HG03439 (cell line): ENCODE data around the gene FOXJ3.
"Not testable (repeated sequence)": the region's sequence is repeated elsewhere in the genome, so short reads cannot be mapped to it uniquely, and the experiment has no call there.

Experiments
- ATAC-seq: cut with Tn5 transposase; IDR thresholded peaks from one replicate; pipeline ENCODE4 v1.9.1; 2021; ENCODE audit warnings: mild to moderate bottlenecking, moderate library complexity; ENCODE audit not compliant: unreplicated experiment

The FOXJ3 gene

GRCh38 chr1:42259059-42259738 lies 75.8 kb downstream of the FOXJ3 start:
- ATAC-seq: no peak

DNA sequence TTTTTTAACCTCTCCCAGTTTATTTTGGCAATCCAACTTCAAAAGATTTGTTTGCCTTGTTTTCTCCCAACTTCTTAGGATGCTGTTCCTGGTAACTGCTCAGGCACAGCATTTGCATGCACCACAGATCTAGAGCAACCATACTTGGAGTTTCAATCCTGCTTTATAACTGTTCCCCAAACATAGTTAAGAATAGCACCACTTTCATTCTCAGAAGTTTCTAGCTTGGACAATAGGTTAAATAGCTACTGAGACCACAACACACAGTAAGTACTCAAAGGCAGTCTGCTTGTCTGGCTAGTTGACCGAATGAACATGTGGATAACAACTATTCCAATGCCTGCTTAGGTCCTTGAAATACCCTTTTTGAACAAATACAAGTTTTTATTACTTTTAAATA lies 76.8 kb downstream of the FOXJ3 start:
- ATAC-seq: no peak

DNA sequence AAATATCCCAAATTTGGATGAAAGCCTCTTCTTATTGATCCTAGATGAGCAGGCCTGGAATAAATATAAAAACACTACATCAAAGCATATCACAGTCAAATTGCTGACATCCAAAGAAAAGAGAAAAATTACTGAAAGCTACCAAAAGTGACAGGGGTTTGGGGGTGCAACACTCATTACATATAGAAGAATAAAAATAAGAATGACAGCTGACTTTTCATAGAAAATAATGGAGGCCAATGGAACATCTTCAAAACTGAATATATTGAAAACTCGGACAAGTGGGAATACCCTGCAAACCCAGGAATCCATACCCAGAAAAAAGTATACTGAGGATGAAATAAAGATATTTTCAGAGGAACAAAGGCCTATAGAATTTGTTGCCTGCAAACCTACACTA lies 84.0 kb downstream of the FOXJ3 start:
- ATAC-seq: no peak

GRCh38 chr1:42250164-42250563 lies 84.9 kb downstream of the FOXJ3 start:
- ATAC-seq: no peak

DNA sequence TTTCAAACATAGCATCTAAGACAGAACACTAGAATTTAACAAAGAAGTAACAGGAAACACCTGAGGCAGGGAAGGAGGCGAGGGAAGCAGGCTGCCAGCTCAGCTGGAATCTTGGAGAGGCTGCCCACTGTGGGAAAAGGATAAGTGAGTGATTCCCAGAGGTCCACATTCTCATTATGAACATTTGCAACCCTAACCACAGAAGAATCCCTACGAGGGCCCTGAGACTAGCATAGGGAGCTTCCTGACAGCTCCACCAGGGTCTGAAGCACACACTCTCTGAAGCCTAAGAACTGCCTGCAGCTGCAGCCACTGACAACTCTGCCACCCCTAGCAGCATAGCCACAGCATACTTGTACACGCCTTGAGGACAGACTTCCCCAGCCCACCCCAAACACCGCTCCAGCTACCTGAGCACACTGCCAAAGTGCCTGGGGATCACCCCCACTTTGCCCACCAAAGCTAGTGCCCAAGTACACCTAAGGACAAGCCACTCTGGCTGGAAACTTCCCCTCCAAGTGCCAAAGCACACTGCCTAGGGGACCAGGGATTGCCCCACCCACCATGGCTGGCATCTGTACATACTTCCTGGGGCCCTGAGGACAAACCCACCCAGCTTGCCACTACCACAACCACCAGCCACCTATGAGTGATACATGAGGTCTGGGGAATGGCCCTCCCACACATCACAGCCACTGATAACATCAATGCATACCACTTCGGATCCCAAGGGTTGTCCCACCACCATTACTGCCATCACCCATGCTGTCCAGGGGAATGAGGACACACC lies 93.9 kb downstream of the FOXJ3 start:
- no peak for ATAC-seq

GRCh38 chr1:42239555-42239954 lies 95.5 kb downstream of the FOXJ3 start:
- ATAC-seq: no peak

- ATAC-seq: no peak
Observed at GRCh38 chr1:42239041-42239440, 96.0 kb downstream of the FOXJ3 start.

GRCh38 chr1:42231253-42231652 lies 103.8 kb downstream of the FOXJ3 start:
- ATAC-seq: no peak

- ATAC-seq: no peak
Observed at GRCh38 chr1:42228938-42229337, 106.1 kb downstream of the FOXJ3 start.

DNA sequence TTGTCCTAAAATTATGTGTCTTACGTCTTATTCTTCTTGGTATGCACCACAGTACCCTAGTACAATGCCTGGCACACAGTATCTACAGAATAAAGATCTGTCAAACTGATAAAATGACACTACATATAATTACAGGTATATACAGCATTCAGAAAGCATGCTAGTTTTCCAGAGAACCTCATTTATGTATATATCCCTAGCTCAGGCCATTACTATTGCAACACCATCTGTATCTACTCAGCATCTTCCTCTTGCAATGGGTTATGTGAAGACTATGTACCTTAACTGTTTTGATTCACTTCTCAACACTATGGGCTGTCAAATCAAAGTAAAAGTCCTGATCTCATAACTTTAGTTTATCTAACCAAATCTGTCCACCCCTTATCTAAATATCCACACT lies 112.0 kb downstream of the FOXJ3 start:
- no peak for ATAC-seq

GRCh38 chr1:42221952-42222606 lies 113.0 kb downstream of the FOXJ3 start:
- no peak for ATAC-seq

DNA sequence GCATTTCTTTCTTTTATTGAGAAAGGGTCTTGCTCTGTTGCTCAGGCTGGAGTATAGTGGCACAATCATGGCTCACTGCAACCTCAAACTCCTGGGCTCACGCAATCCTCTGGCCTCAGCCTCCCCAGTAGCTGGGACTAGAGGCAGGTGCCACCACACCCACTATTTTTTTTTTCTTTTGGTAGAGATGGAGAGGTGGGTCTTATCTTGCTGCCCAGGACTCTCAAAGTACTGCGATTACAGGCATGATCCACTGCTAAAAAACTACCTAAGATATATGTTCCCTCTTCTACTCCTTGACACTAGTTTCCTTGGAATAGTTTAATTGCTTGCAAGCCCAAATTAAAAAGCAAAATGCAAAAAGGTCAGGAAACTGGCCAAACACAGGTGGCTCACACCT lies 113.6 kb downstream of the FOXJ3 start:
- ATAC-seq: no peak

- no peak for ATAC-seq
Observed at GRCh38 chr1:42219627-42220026, 115.4 kb downstream of the FOXJ3 start.

DNA sequence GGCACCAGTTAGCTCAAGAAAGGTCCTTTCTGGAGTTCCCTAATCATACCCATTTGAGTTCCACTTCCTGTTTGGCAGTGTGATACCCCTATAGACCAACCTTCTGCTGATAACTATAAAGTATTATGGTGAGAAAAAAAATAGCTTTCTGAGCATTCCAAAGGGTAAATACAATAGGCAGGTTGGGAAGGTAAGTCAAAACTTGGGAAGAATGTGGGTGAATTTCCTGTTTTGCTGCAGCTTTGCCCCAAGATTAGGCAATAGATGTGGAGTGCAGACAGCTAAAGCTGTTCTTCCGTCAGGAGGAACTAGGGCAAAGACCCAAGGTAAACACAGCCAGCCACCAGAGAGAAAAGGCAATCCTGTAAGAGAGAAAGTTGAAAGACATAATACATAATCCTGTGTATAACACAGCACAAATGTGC lies 120.6 kb downstream of the FOXJ3 start:
- ATAC-seq: no peak

GRCh38 chr1:42211224-42211623 lies 123.8 kb downstream of the FOXJ3 start:
- ATAC-seq: no peak

GRCh38 chr1:42210421-42211133 lies 124.5 kb downstream of the FOXJ3 start:
- no peak for ATAC-seq

DNA sequence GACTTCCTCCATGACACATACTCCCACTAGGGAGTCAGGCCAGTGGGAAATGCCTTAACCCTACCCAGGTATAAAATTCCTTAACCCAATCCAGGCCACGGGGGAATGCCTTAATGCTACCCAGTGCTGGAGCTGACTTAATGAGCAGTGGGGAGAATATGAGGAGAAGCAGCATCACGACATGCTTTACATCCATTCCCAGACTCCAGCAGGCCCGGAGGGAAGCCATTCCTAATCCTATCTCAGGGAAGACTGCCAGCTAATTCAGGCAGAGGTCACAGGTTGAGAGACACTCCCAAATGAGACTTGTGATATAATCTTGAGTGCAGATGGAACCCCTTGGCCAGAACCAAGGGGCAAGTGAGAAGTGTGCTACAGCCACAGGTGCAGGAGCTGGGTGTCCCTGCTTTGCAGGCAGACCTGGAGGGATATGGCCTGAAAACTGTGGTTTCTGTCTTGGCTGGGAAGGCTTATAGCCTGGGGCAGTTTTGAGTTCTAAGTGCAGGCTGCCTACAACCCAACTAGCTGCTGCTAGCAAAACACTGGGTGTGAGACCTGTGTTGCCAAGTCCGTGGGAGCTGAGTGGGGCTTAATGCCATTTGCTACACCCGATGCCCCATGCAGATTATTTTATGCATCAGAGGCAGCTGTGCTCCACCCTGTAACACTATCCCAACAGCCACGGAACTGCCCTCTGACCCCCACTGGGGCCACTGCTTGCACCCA lies 125.3 kb downstream of the FOXJ3 start:
- no peak for ATAC-seq

- not testable (repeated sequence) for ATAC-seq
Observed at GRCh38 chr1:42206930-42207329, 128.1 kb downstream of the FOXJ3 start.

- no peak for ATAC-seq
Observed at GRCh38 chr1:42206164-42206563, 128.9 kb downstream of the FOXJ3 start.

GRCh38 chr1:42201986-42202385 lies 133.0 kb downstream of the FOXJ3 start:
- no peak for ATAC-seq

GRCh38 chr1:42198251-42198650 lies 136.8 kb downstream of the FOXJ3 start:
- ATAC-seq: no peak
